GM12873 (cell line): ENCODE results near the gene CNOT1.

Experiments used
- CTCF ChIP-seq: IDR thresholded peaks from 2 replicates; pipeline ENCODE4 v1.5.1; 2012; ENCODE audit warnings: low read depth, mild to moderate bottlenecking, moderate library complexity, low read length, control low read depth; ENCODE audit not compliant: insufficient read depth; ENCODE audit errors: missing control alignments

The CNOT1 gene

GRCh38 chr16:58507963-58508670 lies 121.5 kb downstream of the CNOT1 start:
- no peak for TF ChIP-seq CTCF

- TF ChIP-seq CTCF, result no peak
These were observed 122.2 kb downstream of the CNOT1 start for GRCh38 chr16:58507195-58507962.

GRCh38 chr16:58506241-58507194 lies 123.1 kb downstream of the CNOT1 start:
- peak; percentile 1 for TF ChIP-seq CTCF

GRCh38 chr16:58503863-58504688 lies 125.5 kb downstream of the CNOT1 start:
- TF ChIP-seq CTCF, result no peak

- TF ChIP-seq CTCF, result no peak
These were observed 126.3 kb downstream of the CNOT1 start for GRCh38 chr16:58503166-58503862.

- no peak for TF ChIP-seq CTCF
These were observed 127.3 kb downstream of the CNOT1 start for GRCh38 chr16:58502217-58502921.
